ENCODE measurements around the gene ATP5F1B. TPM values are rescaled to one million over a fixed set of nuclear protein-coding genes. Genes with fewer than 3 reads are reported as not detected.
A peak's percentile ranks its signal among the peaks of the same experiment; 100 is the strongest.
"Not testable (repeated sequence)": the region's sequence is repeated elsewhere in the genome, so short reads cannot be mapped to it uniquely, and the experiment has no call there.

Gene ATP5F1B
- total RNA-seq, 1 donor from 2014 or later: 464 TPM

- not testable (repeated sequence) for DNase-seq (ENCODE audit: low spot score in 2 of 2); FAIRE-seq
Measured at GRCh38 chr12:56653781-56654180, 8.0 kb upstream of the ATP5F1B start.

DNA sequence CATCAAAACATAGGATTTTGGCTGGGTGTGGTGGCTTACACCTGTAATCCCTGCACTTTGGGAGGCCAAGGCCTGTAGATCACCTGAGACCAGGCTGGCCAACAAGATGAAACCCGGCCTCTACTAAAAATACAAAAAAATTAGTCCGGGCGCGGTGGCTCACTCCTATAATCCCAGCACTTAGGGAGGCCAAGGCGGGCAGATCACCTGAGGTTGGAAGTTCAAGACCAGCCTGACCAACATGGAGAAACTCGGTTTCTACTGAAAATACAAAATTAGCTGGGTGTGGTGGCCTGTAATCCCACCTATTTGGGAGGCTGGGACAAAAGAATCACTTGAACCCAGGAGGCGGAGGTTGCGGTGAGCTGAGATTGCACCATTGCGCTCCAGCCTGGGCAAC is 2.2 kb upstream of the ATP5F1B start:
- DNase-seq (ENCODE audit: low spot score in 2 of 2); FAIRE-seq: not testable (repeated sequence)

DNA sequence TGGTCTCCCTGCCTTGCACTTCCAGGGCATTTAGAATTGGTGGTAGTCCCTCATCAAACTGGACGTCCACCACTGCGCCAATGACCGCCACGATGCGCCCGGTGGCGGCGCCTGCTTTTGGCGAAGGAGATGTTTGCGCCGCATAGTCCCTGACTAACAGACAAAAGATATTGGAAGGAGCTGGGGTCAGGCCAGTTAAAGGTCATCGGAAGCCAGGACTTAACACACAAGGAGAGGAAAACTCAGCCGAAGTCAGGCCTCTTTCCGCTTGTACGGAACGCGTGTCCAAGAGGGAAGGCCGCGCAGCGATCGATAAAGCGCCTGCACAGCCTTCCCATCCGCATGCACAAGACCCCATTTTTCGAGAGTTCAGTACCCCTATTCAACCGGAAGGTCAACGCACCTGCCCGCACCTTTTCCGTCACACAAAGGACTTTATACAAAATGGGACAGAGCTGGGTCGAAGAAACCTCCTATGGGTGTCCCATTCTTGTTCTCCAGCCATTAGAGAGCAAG is 525 bp downstream of the ATP5F1B start:
- FAIRE-seq (no peak), DNase-seq (ENCODE audit: low spot score in 2 of 2) (no peak)

- FAIRE-seq: no peak
- no peak for DNase-seq (ENCODE audit: low spot score in 2 of 2)
Measured at GRCh38 chr12:56644654-56645053, 1.1 kb downstream of the ATP5F1B start.

GRCh38 chr12:56641219-56641618 is 4.6 kb downstream of the ATP5F1B start:
- no peak for FAIRE-seq

GRCh38 chr12:56637621-56638020 is 8.2 kb downstream of the ATP5F1B start:
- no peak for FAIRE-seq
- no peak for DNase-seq (ENCODE audit: low spot score in 2 of 2)

More at GRCh38 chr12:56641219-56641618, 4.6 kb downstream of the ATP5F1B start:
- DNase-seq (ENCODE audit: low spot score in 2 of 2): no peak

DNA sequence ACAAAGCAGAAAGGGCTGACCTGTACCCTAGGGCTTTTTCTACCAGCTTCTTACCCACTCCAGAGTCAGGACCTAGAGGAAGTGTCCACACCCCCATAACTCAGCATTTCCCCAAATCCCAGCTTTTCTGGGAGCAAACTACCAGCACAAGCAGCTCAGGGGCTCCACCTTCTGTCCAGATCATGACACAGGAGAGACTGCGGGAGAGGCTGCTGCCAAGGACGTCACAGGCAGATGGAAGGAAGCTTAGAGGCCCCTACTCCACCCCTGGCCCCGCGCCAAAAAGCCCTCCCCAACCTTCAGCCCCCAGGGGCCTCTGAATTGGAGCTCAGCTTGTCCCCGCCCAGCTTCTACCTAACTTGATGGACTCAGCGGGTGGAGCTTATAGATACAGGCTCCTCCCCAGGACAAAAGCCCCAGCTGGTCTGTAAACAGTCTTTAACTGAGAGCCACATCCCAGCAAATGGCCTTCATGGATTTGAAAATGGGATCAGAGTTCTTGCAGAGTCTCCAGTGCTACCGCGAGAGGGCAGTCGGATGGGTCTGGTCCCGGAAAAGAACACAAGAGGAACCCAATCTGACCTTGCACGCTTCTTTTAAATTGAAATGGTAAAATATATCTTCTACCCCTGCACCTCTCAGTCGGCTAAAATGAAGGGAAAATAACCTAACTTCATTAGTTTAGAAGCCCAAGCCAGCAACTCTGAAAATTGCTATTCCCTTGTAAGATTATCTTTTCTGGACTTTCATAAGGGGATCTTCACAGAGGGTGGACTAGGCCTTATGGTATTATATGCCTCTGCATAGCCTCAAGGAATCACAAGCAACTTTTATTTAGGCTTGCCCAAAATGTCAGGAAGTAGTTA is 8.9 kb downstream of the ATP5F1B start:
- FAIRE-seq: no peak
- DNase-seq (ENCODE audit: low spot score in 2 of 2): peak; percentile 89 to 91

- FAIRE-seq (no peak), DNase-seq (ENCODE audit: low spot score in 2 of 2) (peak; percentile 77 to 82)
Measured at GRCh38 chr12:56635806-56636674, 9.7 kb downstream of the ATP5F1B start.

- FAIRE-seq (no peak), DNase-seq (ENCODE audit: low spot score in 2 of 2) (peak; percentile 77 to 78)
Measured at GRCh38 chr12:56634837-56635791, 10.7 kb downstream of the ATP5F1B start.

DNA sequence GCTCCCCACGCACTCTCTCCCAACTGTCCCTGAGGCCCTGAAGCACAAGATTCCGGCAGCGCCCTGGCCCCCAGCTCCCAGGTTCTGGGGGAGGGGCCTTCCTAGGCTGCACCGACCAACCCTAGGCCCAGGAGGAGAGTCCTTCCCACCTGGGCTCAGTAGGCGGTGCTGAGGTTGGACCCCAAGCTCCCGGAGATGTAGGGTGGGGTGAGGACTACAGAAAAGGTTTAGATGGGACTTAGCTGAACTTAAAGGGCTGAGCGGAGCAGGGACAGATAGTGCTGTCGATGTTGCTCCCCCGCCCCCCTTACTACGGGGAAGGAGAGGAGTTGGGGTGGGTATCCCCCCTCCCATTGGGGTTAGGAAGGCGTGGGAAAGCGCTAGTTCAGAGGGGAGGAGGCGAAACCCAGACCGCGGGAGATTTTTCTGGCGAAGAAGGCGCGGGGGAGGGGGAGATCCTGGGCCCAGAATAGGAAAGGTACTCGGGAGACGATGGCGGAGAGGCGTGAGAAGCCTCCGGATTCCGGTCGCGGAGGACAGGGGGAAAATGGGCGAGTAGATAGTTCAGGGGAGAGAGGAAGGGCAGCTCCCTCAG is 11.4 kb downstream of the ATP5F1B start:
- DNase-seq (ENCODE audit: low spot score in 2 of 2) (peak in 1 of 2 donors; percentile 35), FAIRE-seq (no peak)

GRCh38 chr12:56633468-56634241 is 12.1 kb downstream of the ATP5F1B start:
- FAIRE-seq (no peak), DNase-seq (ENCODE audit: low spot score in 2 of 2) (no peak)

DNA sequence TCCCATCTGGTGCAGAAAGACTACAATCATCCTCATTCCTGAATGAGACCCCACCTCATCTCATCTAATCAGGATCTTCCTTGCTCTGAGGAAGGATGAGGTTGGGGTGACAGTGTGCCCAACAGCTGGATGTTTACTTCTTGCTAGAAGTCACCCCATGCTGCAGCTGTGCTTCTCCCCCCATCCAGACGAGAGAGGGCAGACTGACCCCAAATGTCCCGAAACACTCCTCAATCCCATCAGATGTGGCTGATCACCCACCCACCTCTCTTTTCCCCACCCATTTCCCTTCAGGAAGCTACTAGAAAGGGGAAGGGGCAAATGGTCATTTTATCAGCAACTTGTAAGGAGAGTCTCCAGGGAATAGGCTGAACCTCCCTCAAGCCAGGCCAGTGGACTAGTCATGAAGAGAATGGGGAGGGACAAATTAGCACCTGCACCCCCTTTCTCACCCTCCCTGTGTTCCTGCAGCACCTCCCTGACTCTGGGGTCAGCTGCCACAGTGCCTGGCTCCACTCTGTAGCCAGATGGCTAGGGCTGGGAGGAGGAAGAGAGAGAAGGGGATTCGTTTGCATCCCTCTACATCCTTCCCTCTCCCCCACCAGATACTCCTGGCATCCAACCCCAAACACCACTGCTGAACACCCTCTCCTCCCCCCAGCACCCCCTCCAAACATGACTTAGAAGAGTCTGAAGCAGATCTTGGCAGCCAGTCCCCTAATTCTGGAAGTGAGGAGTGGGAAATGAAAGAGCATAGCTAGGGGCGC is 12.9 kb downstream of the ATP5F1B start:
- DNase-seq (ENCODE audit: low spot score in 2 of 2) (peak in 1 of 2 donors; percentile 38), FAIRE-seq (no peak)

DNA sequence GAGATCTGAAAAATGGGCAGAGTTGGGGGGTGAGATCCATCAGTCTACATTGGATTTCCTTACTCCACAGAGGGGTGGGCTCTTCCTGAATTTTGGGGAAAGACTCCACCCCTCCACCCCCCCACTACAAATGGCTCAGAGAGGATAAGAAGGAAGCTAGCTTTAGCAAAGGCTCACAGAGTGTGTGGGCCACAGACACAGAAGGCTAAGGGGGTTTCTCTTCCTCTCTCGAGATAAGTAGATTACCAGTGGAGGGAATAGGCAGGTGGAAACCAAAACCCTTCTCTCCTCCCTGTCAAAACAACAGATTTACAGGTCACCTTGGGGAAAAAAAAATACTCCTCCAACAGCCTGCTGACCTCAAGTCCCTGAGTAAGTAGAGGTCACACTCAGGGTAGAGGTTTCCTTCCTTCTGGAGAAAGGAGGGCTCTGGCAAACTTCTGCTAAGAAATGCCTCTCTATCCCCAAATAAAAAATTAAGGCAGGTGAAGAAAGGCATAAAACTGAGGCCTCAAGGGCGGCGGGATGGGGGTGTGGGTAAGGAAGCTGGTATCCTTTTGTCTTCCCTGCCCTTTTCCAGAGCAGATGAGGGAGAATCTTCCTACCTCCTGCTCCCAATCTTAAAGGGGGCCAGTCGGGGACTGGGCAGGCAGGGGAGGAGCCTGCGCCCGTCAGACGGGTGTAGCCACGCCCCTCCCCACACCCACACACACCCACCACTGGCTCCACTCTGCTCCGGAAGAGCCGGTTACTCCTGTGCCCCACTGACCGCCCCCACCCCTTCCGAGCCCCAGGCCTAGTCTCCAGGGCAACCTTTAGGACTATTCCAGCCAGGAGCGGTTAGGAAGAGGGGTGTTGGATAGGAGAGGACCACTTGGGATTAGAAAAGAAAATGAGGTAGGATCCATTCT is 13.7 kb downstream of the ATP5F1B start:
- FAIRE-seq: no peak

DNA sequence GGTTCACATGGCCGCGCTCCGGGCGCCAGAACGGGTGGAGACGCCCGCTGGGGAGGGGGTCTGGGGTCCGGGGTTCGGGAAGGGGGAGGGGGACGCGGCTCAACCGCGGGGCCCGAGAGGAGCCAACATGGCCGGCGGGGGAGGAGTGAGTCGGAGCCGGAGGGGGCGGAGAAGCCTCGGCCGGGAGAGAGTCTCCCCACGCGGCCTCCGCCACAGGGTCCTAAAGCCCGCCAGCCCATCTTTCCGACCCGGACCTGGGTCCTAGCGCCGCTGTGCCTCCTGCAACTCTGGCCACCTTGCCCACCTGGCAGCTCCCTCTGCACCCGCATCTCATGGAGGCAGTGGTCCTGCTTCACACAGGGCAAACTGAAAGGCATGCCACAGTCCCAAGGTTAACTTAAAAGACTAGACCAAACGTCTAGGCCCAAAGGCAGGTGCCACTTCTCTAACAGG is 15.6 kb downstream of the ATP5F1B start, which contains the start of gene BAZ2A:
TSS of gene BAZ2A (minus strand) at position 147 of the 453 bp plus-strand sequence. CDS start 12,796 bp downstream, outside the sequence.
- peak; percentile 91 to 93 for DNase-seq (ENCODE audit: low spot score in 2 of 2)
- no peak for FAIRE-seq

More for the DNA sequence above, 13.7 kb downstream of the ATP5F1B start:
- DNase-seq (ENCODE audit: low spot score in 2 of 2): peak; percentile 46 to 66

- FAIRE-seq: no peak
- DNase-seq (ENCODE audit: low spot score in 2 of 2): peak; percentile 49 to 50
Measured at GRCh38 chr12:56629459-56630179, 16.2 kb downstream of the ATP5F1B start.

Data from frontal cortex (tissue), 4 donors.